Measurements from ENCODE around the gene POC1B.

DNA sequence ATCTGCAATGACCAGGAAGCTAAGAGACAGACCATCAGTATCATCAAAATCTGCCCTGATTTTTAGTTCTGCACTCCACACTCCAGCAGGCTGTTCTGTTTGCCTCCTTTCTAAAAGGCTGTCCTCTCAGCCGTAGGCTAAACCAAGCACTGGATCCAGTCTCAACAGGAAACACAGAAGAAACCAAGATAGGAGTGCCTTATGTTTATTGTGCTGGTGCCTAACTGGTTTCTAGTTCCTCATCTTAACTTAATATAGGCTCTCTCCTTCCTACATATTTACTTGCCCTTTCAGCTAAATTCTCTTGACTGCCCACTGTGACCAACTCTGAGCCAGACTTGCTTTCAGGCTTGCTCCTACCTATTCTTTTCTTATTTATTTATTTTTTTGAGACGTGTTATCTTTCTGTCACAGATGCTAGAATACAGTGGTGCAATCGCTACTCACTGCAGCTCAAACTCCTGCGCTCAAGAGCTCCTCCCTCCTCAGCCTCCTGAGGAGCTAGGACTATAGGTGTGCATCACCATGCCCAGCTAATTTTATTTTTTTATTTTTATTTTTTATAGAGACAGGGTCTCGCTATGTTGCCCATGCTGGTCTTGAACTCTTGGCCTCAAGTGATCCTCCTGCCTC lies 32.1 kb downstream of the POC1B start:
- TF ChIP-seq, protein P1, sequence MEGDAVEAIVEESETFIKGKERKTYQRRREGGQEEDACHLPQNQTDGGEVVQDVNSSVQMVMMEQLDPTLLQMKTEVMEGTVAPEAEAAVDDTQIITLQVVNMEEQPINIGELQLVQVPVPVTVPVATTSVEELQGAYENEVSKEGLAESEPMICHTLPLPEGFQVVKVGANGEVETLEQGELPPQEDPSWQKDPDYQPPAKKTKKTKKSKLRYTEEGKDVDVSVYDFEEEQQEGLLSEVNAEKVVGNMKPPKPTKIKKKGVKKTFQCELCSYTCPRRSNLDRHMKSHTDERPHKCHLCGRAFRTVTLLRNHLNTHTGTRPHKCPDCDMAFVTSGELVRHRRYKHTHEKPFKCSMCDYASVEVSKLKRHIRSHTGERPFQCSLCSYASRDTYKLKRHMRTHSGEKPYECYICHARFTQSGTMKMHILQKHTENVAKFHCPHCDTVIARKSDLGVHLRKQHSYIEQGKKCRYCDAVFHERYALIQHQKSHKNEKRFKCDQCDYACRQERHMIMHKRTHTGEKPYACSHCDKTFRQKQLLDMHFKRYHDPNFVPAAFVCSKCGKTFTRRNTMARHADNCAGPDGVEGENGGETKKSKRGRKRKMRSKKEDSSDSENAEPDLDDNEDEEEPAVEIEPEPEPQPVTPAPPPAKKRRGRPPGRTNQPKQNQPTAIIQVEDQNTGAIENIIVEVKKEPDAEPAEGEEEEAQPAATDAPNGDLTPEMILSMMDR (conservative IDR thresholded peaks at IDR 0.05) = no peak
- no peak for TF ChIP-seq ZFX (IDR thresholded peaks at IDR 0.05)
